IPS DF 4.7 (cell line): ENCODE data around the gene RASGRP4.
"Not testable (repeated sequence)": the region's sequence is repeated elsewhere in the genome, so short reads cannot be mapped to it uniquely, and the experiment has no call there.

Source experiments
- DNase-seq: peaks from one replicate; pipeline ENCODE4 v3.0.0-alpha.2; 2013; ENCODE audit warnings: low spot score; ENCODE audit errors: extremely low read depth

Gene RASGRP4

GRCh38 chr19:38417544-38418506 is 8.2 kb downstream of the RASGRP4 start:
- no peak for DNase-seq

- DNase-seq: no peak
These were observed 8.9 kb downstream of the RASGRP4 start for GRCh38 chr19:38417146-38417543.

DNA sequence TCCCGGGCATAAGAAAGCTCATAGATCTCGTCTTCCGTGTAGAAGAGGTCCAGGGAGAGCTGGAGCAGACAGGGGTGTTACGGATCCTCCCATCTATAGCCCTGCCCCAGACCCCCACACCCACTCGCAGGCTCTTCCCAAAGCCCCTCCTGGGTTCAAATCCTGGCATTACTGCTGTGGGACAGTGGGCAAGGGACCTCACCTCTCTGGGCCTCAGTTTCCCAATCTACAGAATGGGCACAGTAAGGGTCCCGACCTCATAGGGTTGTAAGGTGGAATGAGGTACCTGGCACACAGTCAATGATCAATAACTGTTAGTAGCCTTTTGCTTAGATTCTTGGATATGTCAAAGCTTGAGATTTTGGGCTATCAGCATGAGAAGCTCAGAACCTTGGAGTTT is 12.6 kb downstream of the RASGRP4 start:
- DNase-seq: no peak

DNA sequence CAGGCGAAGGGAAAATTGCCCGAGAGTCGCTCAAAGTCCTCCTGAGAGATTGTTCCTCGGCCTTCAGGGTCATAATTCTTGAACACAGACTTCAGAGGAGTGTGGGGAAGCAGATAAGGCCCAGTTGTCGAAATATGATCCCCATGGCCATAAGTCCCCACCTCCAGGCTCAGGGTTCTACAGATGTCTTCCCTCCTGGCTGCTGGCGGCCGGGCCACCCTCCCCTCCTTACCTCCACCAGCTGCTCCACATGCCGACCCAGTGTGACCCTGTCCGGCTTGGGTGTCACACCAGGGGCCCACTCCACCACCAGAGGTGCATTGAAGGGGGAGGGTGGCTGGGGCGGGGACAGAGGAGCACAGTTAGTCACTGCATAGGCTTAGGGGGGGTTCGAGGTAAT is 13.1 kb downstream of the RASGRP4 start:
- DNase-seq: no peak

GRCh38 chr19:38412491-38412890 is 13.5 kb downstream of the RASGRP4 start:
- no peak for DNase-seq

DNA sequence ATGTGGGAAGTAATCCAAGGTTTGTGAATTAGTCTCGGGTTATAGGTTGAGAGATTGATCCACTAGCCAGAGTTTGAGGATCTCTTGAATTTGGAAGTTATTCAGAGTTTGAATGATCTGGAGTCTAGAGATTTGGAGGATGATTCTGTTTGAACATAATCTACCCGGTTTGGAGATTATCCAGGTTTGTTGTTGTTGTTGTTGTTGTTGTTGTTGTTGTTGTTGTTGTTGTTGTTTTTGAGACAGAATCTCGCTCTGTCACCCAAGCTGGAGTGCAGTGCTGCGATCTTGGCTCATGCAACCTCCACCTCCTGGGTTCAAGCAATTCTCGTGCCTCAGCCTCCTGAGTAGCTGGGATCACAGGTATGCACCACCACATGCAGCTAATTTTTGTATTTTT is 14.1 kb downstream of the RASGRP4 start:
- not testable (repeated sequence) for DNase-seq

DNA sequence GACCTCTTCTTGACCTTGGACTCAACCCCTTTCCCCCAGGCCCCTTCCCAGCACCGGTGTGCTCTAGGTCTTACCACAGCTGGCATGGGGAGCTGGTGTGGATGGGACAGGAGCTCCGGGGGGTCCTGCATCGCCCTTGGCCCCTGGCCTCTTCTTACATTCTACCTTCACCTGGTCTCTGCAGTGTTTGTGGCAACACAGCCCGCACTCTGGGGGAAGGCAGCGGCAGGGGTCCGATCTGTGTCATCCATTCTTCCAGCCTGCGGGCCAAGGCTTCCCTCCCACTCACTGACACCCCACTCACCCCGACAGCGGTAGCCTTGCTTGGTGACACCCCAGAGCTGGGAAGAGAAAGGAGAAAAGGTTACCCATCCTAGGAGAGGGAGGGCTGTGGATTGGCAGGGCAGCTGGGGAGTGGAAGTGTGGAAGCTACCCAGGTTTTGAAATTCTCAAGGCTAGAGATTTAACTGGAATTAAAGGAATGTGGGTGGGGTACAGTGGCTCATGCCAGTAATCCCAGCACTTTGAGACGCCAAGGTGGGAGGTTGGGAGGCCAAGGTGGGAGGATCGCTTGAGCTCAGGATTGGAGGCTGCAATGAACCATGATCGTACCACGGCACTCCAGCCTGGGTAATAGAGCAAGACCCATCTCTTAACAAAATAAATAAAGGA is 14.8 kb downstream of the RASGRP4 start:
- DNase-seq: no peak

DNA sequence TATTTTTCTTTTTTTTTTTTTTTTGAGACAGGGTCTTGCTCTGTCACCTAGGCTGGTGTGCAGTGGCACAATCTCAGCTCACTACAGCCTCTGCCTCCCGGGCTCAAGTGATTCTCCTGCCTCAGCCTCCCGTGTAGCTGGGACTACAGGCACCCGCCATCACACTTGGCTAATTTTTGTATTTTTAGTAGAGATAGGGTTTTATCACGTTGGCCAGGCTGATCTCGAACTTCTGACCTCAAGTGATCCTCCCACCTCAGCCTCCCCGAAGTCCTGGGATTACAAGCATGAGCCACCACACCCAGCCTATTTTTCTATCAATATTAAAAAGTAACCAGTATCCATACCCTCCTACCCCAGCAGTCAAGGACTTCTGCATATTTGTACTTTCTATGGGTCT is 15.6 kb downstream of the RASGRP4 start:
- not testable (repeated sequence) for DNase-seq

DNA sequence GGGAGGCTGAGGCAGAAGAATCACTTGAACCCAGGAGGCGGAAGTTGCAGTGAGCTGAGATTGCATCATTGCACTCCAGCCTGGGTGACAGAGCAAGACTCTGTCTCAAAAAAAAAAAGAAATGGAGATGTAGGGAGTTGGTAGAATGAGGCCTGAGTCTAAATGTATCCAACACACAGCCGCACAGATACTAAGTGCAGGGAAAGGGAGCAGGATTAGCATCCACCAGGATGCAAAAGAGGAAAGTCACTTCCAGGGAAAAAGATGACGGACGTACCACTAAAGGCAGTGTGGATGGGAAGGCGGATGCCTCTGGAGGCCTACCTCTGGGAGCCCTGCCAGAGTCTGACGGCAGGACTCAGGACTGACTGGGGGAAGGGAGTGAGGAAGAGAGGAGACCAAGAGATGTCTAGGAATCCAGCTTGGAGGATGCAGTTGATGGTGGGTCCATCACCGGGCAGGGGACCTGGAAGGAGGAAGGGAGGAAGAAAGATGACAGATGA is 16.3 kb downstream of the RASGRP4 start:
- DNase-seq: no peak

- no peak for DNase-seq
These were observed 20.7 kb downstream of the RASGRP4 start for GRCh38 chr19:38405276-38405675.

GRCh38 chr19:38404858-38405257 is 21.2 kb downstream of the RASGRP4 start:
- no peak for DNase-seq

DNA sequence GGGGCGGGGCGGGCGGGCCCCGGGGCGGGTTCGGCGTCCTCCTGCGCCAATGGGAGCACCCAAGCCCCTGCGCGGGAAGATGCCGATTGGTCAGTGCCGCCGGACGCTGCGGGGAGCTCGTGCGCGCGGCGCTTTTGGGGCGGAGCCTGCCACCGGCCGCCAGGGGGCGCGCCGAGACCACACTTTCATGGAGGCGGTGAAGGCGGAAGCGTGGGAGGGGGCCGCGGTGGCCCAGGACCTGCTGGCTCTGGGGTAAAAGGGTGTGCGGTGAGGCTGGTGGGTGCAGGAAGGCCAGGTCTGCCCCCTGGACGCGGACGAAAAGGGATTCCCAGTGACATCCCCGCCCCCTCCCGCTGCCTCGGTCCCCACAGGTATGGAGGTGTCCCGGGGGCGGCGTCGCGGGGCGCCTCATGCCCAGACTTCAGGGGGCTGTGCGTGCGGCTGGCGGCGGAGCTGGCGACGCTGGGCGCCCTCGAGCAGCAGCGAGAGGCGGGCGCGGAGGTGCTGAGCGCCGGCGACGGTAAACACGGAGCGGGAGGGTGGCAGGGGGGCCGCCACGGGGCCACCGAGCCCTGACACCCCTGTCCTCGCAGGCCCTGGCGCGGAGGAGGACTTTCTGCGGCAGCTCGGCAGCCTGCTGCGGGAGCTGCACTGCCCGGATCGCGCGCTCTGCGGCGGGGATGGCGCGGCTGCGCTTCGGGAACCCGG is 22.9 kb downstream of the RASGRP4 start, which contains the start of gene FAM98C:
TSS of gene FAM98C (plus strand) at position 127 of the 708 bp plus-strand sequence. CDS start at position 188, 61 bp downstream.
- no peak for DNase-seq

DNA sequence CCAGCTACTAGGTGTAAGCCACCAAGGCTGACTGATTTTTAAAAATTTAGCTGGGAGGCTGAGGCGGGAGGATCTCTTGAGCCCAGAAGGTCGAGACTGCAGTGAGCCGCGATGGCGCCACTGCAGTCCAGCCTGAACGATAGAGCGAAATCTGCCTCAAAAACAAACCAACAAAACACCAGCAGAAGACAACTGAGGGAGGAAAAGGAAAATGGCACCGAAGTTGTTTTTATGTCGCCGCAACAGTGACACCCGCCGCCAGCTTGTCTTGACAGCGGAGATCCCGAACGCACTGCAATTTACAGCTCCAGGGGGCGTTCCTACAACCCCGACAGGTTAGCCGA is 23.4 kb downstream of the RASGRP4 start:
- no peak for DNase-seq

DNA sequence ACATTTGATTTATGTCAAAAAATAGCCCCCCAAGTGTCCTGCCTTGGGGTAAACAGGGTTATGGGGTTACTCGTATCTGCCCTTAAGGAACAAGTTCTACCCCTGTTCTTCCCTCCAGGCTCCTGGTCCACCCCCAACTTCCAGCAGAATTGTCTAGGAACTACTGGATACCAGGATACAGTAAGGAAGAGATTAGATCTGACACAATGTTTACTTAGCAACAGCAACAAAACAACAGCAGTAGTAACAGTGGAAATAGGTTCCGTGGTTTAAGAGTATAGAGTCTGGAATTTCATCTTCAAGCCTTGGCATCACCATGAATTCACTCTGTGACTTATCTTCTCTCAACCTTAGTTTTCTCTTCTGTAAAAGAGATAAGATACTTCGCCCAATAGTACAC is 24.9 kb downstream of the RASGRP4 start:
- no peak for DNase-seq

- no peak for DNase-seq
These were observed 25.7 kb downstream of the RASGRP4 start for GRCh38 chr19:38400361-38400760.

DNA sequence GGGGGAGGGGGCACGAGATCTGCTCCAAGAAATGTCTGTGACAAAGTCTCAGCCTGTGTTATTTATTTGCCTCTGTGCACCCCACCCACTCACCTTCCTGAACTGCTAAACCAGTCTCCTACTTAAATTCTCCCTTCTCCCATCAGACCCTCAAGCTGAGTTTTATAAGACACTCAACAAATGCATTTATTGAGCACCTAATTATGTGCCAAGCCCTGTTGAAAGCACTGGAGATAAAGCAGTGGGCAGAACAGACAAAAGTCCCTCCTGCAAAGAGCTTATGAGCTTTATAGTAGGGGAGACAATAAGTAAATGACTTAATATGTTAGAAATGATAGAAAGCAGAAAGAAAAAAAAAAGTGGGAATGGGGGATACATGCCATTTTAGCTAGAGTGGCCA is 26.5 kb downstream of the RASGRP4 start:
- DNase-seq: no peak

GRCh38 chr19:38399081-38399480 is 26.9 kb downstream of the RASGRP4 start:
- DNase-seq: no peak

- DNase-seq: no peak
These were observed 30.5 kb downstream of the RASGRP4 start for GRCh38 chr19:38395381-38396114.

DNA sequence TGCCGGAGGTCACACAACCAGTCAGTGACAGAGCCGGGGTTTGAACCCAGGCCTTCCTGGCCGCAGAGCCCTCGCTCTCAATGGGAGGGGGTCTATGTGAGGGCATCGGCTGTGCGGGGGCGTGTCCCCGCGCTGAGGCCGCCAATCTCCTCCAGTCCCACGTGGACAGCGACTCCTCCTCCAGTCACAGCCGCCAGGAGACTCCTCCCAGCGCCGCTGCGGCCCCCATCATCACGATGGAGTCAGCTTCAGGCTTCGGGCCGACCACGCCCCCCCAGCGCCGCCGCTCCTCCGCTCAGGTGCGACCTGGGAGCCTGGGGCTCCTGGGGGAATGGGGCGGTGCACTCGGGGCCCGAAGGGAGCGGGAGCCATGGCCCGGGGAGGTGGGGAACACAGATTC is 31.5 kb downstream of the RASGRP4 start:
- DNase-seq: no peak

DNA sequence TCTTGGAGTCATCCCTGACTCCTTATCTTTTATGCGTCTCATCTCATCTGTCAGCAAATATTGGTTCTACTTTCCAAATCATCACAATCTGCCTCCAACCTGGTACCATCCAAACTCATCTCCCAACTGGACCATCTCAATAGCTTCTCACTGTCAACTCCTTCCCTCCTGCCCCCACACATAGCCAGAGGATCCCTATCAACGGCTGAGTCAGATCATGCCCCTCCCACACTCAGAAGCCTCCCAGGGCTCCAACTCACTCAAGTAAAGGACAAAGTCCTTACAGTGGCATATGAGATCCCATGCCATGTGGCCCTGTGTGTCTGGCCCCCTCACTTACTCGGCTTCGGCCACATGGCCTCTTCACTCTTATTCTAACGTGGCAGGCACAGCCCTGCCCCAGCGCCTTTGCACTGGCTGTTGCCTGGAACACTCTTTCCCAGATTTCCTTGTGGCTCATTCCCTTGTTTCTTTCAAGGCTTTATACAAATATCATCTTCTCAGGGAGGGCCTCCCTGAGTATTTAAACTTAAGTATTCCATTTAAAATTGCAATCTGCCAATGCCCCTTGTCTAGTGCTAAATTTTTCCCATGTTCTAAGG is 33.2 kb downstream of the RASGRP4 start:
- no peak for DNase-seq
